ENCODE measurements around the gene ALPK1. TPM values are rescaled to one million over a fixed set of nuclear protein-coding genes. Genes with fewer than 3 reads are reported as not detected.

Gene ALPK1
- total RNA-seq, 1 donor from 2014 or later = 40.1 TPM

DNA sequence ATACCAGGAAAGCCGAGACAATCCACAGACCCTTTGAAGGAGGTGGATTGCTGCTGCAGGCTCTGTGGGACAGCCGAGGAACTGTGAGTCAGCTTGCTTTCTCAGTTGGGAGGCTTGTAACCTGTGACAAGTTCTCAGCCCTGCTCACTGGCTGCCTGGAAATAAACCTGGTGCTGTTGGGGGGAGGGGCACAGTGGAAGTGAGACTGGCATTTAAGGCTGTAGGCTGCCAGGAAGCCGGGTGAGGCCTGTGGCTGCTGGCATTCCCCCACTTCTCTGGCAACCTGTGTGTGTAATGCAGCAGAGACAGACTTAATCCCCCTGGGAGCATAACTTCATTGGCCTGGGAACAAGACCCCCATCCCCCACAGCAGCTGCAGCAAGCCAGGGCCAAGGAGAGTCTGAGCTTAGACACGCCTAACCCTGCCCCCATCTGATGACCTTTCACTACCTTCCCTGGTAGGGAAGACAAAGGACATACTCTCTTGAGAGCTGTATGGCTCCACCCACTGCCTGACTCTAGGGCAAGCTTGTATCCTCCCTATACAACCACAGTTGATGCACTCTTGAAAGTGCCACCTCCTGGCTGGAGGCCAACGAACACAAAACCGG, 64.1 kb downstream of the ALPK1 start:
- no peak for ATAC-seq
- H3K27ac ChIP-seq = no peak overlapping the region
- no peaks in the 10 kb centered on the region for H3K4me1 ChIP-seq
- no peaks in the 10 kb centered on the region for H3K27me3 ChIP-seq (ENCODE audit: low read depth)
- no peaks in the 10 kb centered on the region for H3K36me3 ChIP-seq
- TF ChIP-seq, protein P1, sequence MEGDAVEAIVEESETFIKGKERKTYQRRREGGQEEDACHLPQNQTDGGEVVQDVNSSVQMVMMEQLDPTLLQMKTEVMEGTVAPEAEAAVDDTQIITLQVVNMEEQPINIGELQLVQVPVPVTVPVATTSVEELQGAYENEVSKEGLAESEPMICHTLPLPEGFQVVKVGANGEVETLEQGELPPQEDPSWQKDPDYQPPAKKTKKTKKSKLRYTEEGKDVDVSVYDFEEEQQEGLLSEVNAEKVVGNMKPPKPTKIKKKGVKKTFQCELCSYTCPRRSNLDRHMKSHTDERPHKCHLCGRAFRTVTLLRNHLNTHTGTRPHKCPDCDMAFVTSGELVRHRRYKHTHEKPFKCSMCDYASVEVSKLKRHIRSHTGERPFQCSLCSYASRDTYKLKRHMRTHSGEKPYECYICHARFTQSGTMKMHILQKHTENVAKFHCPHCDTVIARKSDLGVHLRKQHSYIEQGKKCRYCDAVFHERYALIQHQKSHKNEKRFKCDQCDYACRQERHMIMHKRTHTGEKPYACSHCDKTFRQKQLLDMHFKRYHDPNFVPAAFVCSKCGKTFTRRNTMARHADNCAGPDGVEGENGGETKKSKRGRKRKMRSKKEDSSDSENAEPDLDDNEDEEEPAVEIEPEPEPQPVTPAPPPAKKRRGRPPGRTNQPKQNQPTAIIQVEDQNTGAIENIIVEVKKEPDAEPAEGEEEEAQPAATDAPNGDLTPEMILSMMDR (IDR thresholded peaks at IDR 0.05) = no peak
- no peak for DNase-seq
- H3K9me3 ChIP-seq = no peaks in the 10 kb centered on the region
- no peak overlapping the region for H3K4me3 ChIP-seq
- intact Hi-C loops (cut with DNase I) = no loop called here

DNA sequence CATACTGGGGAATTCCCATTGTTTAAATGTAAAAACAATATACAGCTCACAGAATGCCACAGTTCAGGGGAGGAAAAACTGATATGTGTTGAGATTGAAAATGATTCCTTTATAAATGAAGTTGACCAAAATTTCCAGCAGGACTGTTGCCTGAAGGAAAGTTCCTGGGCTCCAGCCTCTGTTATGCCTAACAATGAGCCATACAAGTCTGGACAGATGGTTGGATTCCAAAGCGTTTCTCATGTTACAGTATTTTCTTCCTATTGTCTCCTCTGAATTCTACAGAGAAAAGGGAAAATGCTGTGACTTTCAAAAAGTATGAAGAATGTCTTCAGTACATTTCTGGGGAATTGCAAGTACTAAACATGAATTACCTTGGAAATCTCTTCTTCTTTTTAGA, 73.3 kb downstream of the ALPK1 start:
- ATAC-seq (no peak), DNase-seq (no peak)
- intact Hi-C loops (cut with DNase I) = no loop called here
- H3K27me3 ChIP-seq (ENCODE audit: low read depth) = no peaks in the 10 kb centered on the region
- H3K9me3 ChIP-seq = no peaks in the 10 kb centered on the region
- no peaks in the 10 kb centered on the region for H3K4me1 ChIP-seq
- TF ChIP-seq, protein P1 (IDR thresholded peaks at IDR 0.05) = no peak
- no peak overlapping the region for H3K4me3 ChIP-seq
- no peak overlapping the region for H3K27ac ChIP-seq
- no peaks in the 10 kb centered on the region for H3K36me3 ChIP-seq

DNA sequence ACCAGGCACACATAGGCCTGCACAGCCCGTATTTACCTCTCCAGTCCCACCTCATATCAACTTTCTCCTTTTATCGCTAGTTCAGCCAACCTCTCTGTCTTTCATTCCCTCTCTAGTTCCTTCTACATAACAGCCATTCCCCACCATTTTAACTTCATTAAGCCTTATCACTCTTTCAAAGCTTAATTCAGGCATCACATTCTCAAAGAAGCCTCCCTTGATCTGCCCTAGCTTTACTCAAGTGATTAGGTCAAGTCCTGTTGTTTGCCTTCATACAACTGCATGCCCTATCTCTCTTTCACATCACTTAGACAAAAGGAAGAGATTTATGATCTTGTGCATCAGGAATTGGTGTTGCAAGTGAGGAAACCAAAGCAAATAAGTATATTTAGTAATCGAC, 74.2 kb downstream of the ALPK1 start:
- H3K4me1 ChIP-seq = no peaks in the 10 kb centered on the region
- DNase-seq (no peak), ATAC-seq (no peak)
- H3K27ac ChIP-seq = no peak overlapping the region
- no peaks in the 10 kb centered on the region for H3K9me3 ChIP-seq
- intact Hi-C loops (cut with DNase I) = no loop called here
- H3K36me3 ChIP-seq = no peaks in the 10 kb centered on the region
- no peak overlapping the region for H3K4me3 ChIP-seq
- H3K27me3 ChIP-seq (ENCODE audit: low read depth) = no peaks in the 10 kb centered on the region
- TF ChIP-seq, protein P1 (IDR thresholded peaks at IDR 0.05) = no peak

DNA sequence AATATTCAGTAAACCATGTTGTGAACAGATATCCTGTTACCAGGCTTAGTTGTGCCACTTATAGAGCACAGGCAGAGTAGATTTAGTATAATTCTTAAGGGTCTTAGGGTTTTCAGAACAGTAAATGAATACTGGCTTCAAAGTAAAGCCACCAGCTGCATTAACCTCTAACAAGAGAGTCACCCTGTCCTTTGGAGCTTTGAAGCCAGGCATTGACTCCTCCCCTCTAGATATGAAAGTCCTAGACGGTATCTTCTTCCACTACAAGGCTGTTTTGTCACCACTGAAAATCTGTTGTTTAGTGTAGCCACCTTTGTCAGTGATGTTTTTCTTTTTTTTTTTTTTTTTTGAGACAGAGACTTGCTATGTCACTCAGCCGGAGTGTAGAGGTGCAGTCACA, 77.7 kb downstream of the ALPK1 start:
- intact Hi-C loops (cut with DNase I) = no loop called here
- H3K27me3 ChIP-seq (ENCODE audit: low read depth) = no peaks in the 10 kb centered on the region
- TF ChIP-seq, protein P1 (IDR thresholded peaks at IDR 0.05) = no peak
- no peaks in the 10 kb centered on the region for H3K4me1 ChIP-seq
- H3K4me3 ChIP-seq = no peak overlapping the region
- H3K9me3 ChIP-seq = no peaks in the 10 kb centered on the region
- peaks cover 22% of the 10 kb centered on the region for H3K36me3 ChIP-seq
- DNase-seq = no peak
- H3K27ac ChIP-seq = no peak overlapping the region
- no peak for ATAC-seq

DNA sequence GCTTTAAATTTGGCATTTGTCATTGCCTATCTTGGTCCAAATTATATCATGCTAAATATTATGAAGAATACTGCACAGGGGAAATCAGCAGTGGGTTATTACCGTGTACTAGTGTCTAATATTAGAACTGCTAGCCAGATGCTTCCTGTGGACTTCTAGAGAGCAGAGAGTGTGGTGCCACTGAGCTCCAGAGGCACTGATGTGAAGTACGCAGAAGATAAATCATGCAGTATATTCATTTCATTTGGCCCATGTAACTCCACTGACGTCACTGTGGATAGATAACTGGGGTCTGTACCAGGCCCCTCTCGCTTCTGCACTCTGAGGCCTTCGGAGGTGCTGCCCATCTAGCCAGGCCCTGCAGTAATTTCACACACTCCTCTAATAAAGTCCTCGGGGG, 80.0 kb downstream of the ALPK1 start:
- no peak for ATAC-seq
- no peak overlapping the region for H3K4me3 ChIP-seq
- no peak for DNase-seq
- no peak overlapping the region for H3K27ac ChIP-seq
- no peaks in the 10 kb centered on the region for H3K9me3 ChIP-seq
- H3K27me3 ChIP-seq (ENCODE audit: low read depth) = no peaks in the 10 kb centered on the region
- intact Hi-C loops (cut with DNase I) = no loop called here
- TF ChIP-seq, protein P1 (IDR thresholded peaks at IDR 0.05) = no peak
- H3K4me1 ChIP-seq = no peaks in the 10 kb centered on the region
- H3K36me3 ChIP-seq = peaks cover 31% of the 10 kb centered on the region
